GM23338 (cell line): ENCODE measurements around the gene PAK1. TPM values are rescaled to one million over a fixed set of nuclear protein-coding genes. Genes with fewer than 3 reads are reported as not detected.

Source experiments
- ATAC-seq: fragments of 200-7000 bp; cut with Tn5 transposase; 3 replicates; pipeline ENCODE4 v1.9.1; 2020
- DNase-seq: peaks from one replicate; pipeline ENCODE4 v3.0.0-alpha.2; 2015; ENCODE audit warnings: low spot score
- H2AFZ ChIP-seq: fragments of 200-600 bp; sonication (generic); 2 replicates; pipeline ENCODE4 v1.8.0; 2016; ENCODE audit warnings: antibody characterized with exemption, mild to moderate bottlenecking, moderate library complexity
- H3F3A ChIP-seq: fragments of 200-600 bp; sonication (generic); replicated peaks from 2 replicates; pipeline ENCODE4 v1.8.0; 2017; ENCODE audit warnings: antibody characterized with exemption, mixed run types, low read depth
- H3K27ac ChIP-seq: fragments of 200-600 bp; sonication (generic); 2 replicates; pipeline ENCODE4 v1.6.1; 2016; ENCODE audit warnings: low read depth
- H3K27me3 ChIP-seq: fragments of 200-600 bp; sonication (generic); 2 replicates; pipeline ENCODE4 v1.8.0; 2016; ENCODE audit warnings: mild to moderate bottlenecking, mixed run types, moderate library complexity; ENCODE audit not compliant: insufficient read depth
- H3K36me3 ChIP-seq: fragments of 200-600 bp; sonication (generic); 2 replicates; pipeline ENCODE4 v1.8.0; 2016; ENCODE audit warnings: mild to moderate bottlenecking; ENCODE audit not compliant: insufficient read depth
- H3K4me1 ChIP-seq: fragments of 200-600 bp; sonication (generic); 2 replicates; pipeline ENCODE4 v1.8.0; 2016; ENCODE audit warnings: mild to moderate bottlenecking, moderate library complexity; ENCODE audit not compliant: insufficient read depth
- H3K4me2 ChIP-seq: fragments of 200-600 bp; sonication (generic); 2 replicates; pipeline ENCODE4 v1.7.1; 2017; ENCODE audit warnings: mixed run types
- H3K4me3 ChIP-seq: fragments of 200-600 bp; sonication (generic); 2 replicates; pipeline ENCODE4 v1.6.1; 2016; ENCODE audit warnings: mixed run types
- H3K79me2 ChIP-seq: fragments of 200-600 bp; sonication (generic); replicated peaks from 2 replicates; pipeline ENCODE4 v1.8.0; 2017; ENCODE audit warnings: mild to moderate bottlenecking; ENCODE audit not compliant: insufficient read depth
- H3K9me2 ChIP-seq: fragments of 200-600 bp; sonication (generic); 2 replicates; pipeline ENCODE4 v1.8.0; 2017; ENCODE audit not compliant: insufficient read depth
- H4K20me1 ChIP-seq: fragments of 200-600 bp; sonication (generic); replicated peaks from 2 replicates; pipeline ENCODE4 v1.8.0; 2017; ENCODE audit warnings: mild to moderate bottlenecking; ENCODE audit not compliant: insufficient read depth
- H3K27ac Mint-ChIP-seq: 2 replicates; pipeline ENCODE4 v1.8.0; 2020; ENCODE audit warnings: inconsistent platforms, mild to moderate bottlenecking, moderate library complexity, mixed read lengths
- H3K27me3 Mint-ChIP-seq: 3 replicates; pipeline ENCODE4 v1.8.0; 2022; ENCODE audit warnings: low read depth, mild to moderate bottlenecking, moderate library complexity, mixed read lengths, inconsistent platforms; ENCODE audit not compliant: insufficient read depth, poor library complexity
- H3K36me3 Mint-ChIP-seq: 3 replicates; pipeline ENCODE4 v1.8.0; 2021; ENCODE audit warnings: low read depth, mild to moderate bottlenecking, inconsistent platforms, moderate library complexity, mixed read lengths
- H3K4me1 Mint-ChIP-seq: 3 replicates; pipeline ENCODE4 v1.8.0; 2020; ENCODE audit warnings: mild to moderate bottlenecking, inconsistent platforms, mixed read lengths
- H3K4me3 Mint-ChIP-seq: 3 replicates; pipeline ENCODE4 v1.8.0; 2021; ENCODE audit warnings: moderate library complexity, mild to moderate bottlenecking, inconsistent platforms, mixed read lengths
- H3K9me3 Mint-ChIP-seq: 3 replicates; pipeline ENCODE4 v1.8.0; 2020; ENCODE audit warnings: moderate library complexity, mild to moderate bottlenecking, inconsistent platforms, mixed read lengths
- CREB1 ChIP-seq: fragments of 250-450 bp; sonication (Bioruptor Pico); IDR thresholded peaks from 2 replicates; pipeline ENCODE4 v1.5.0; 2020; ENCODE audit warnings: low read depth, mild to moderate bottlenecking, moderate library complexity
- CTCF ChIP-seq, 2 experiments: fragments of 200-600 bp in 1 of 2; sonication (generic) in 1 of 2; conservative IDR thresholded peaks; 2 replicates each; pipeline versions ENCODE4 v1.5.1 to v1.6.1; 2016 to 2017; ENCODE audit warnings: antibody characterized with exemption in 2 of 2, low read depth in 2 of 2, mild to moderate bottlenecking in 2 of 2, moderate library complexity in 1 of 2
- ETS1 ChIP-seq: IDR thresholded peaks from 2 replicates; pipeline ENCODE4 v1.6.1; 2016; ENCODE audit warnings: antibody characterized with exemption
- EZH2 ChIP-seq: fragments of 200-600 bp; sonication (generic); IDR thresholded peaks from one replicate; pipeline ENCODE4 v1.8.0; 2017; ENCODE audit warnings: antibody characterized with exemption, mild to moderate bottlenecking, low read depth; ENCODE audit not compliant: unreplicated experiment
- EZH2phosphoT487 ChIP-seq: fragments of 200-600 bp; sonication (generic); IDR thresholded peaks from one replicate; pipeline ENCODE4 v1.8.1; 2018; ENCODE audit warnings: antibody characterized with exemption; ENCODE audit not compliant: unreplicated experiment
- NANOG ChIP-seq: IDR thresholded peaks from 2 replicates; pipeline ENCODE4 v1.6.1; 2016; ENCODE audit warnings: antibody characterized with exemption, borderline replicate concordance
- POLR2AphosphoS5 ChIP-seq: IDR thresholded peaks from 2 replicates; pipeline ENCODE4 v1.6.1; 2016; ENCODE audit warnings: antibody characterized with exemption, low read depth
- REST ChIP-seq: IDR thresholded peaks from one replicate; pipeline ENCODE4 v1.6.1; 2018; ENCODE audit warnings: antibody characterized with exemption; ENCODE audit not compliant: unreplicated experiment
- STAT1 ChIP-seq: IDR thresholded peaks from one replicate; pipeline ENCODE4 v1.6.1; 2016; ENCODE audit warnings: antibody characterized with exemption; ENCODE audit not compliant: unreplicated experiment
- ZNF331 ChIP-seq: fragments of 250-450 bp; sonication (Bioruptor Pico); IDR thresholded peaks from 2 replicates; pipeline ENCODE4 v1.5.0; 2020; ENCODE audit warnings: low read depth, mild to moderate bottlenecking, moderate library complexity
- polyA plus RNA-seq: library from polyadenylated mRNA; unstranded; fragments of >200 nt; fragmentation: Nextera tagmentation; extraction: Ambion mirVana; gene quantifications from 2 replicates; pipeline ENCODE4 v1.2.1, GENCODE V29; 2016
- total RNA-seq: library from RNA; depleted of rRNA; stranded (reverse); fragments of >200 nt; shearing (Covaris generic); gene quantifications from 2 replicates; pipeline ENCODE4 v1.2.3, GENCODE V29; 2014

Gene PAK1
- total and polyA plus RNA-seq, 2 experiments from 2014 or later, result 102 to 175 TPM

GRCh38 chr11:77311701-77312100 is 162.2 kb downstream of the PAK1 start (continued):
- TF ChIP-seq POLR2AphosphoS5, result no peak
- TF ChIP-seq ETS1, result no peak
- TF ChIP-seq REST, result no peak
- no peak for TF ChIP-seq EZH2

- Histone ChIP-seq H3K4me1 (0 out of 2 replicates have a peak, but pooled peaks cover 4% of the 10 kb centered on the region), H3K27me3 (no peaks in the 10 kb centered on the region), H3K27ac (no peak overlapping the region), H3K9me2 (no peaks in the 10 kb centered on the region), H3K4me3 (no peak overlapping the region), H4K20me1 (no peaks in the 10 kb centered on the region), H3F3A (no peaks in the 10 kb centered on the region), H2AFZ (no peak overlapping the region), H3K4me2 (no peak overlapping the region), H3K36me3 (no peaks in the 10 kb centered on the region), H3K79me2 (no peaks in the 10 kb centered on the region)
- no peaks in the 10 kb centered on the region for H3K27me3 Mint-ChIP-seq
- DNase-seq (no peak), ATAC-seq (no peak)
- peaks cover 9% of the 10 kb centered on the region for H3K4me1 Mint-ChIP-seq
- no peak overlapping the region for H3K27ac Mint-ChIP-seq
- H3K4me3 Mint-ChIP-seq, result no peak overlapping the region
- no peaks in the 10 kb centered on the region for H3K9me3 Mint-ChIP-seq
- no peaks in the 10 kb centered on the region for H3K36me3 Mint-ChIP-seq
- TF ChIP-seq EZH2phosphoT487, result no peak
- TF ChIP-seq CTCF (conservative IDR thresholded peaks at IDR 0.05; ENCODE audit: low read depth in 2 of 2), result no peak
- TF ChIP-seq CREB1 (CRISPR knock-in tag), result no peak
- no peak for TF ChIP-seq STAT1
- TF ChIP-seq ETS1, result no peak
- no peak for TF ChIP-seq NANOG
- no peak for TF ChIP-seq ZNF331 (CRISPR knock-in tag)
- no peak for TF ChIP-seq POLR2AphosphoS5
- TF ChIP-seq REST, result no peak
These were observed 163.2 kb downstream of the PAK1 start for GRCh38 chr11:77310721-77311120.
